Suprapubic skin (tissue), 4 donors: Measurements from ENCODE around the gene CELA2A. TPM values are rescaled to one million over a fixed set of nuclear protein-coding genes. Genes with fewer than 3 reads are reported as not detected.

Source experiments
- DNase-seq, 2 donors: peaks; one replicate each; pipeline ENCODE4 v3.0.0-alpha.2; 2019; ENCODE audit warnings: low spot score in 2 of 2
- H3K27ac ChIP-seq: fragments of 200-600 bp; sonication (generic); one replicate; pipeline ENCODE4 v1.5.1; 2019
- H3K27me3 ChIP-seq: fragments of 200-600 bp; sonication (generic); one replicate; pipeline ENCODE4 v1.5.1; 2019
- H3K36me3 ChIP-seq: fragments of 200-600 bp; sonication (generic); one replicate; pipeline ENCODE4 v1.5.1; 2019
- H3K4me1 ChIP-seq: fragments of 200-600 bp; sonication (generic); one replicate; pipeline ENCODE4 v1.5.1; 2019
- H3K4me3 ChIP-seq: fragments of 200-600 bp; sonication (generic); one replicate; pipeline ENCODE4 v1.5.1; 2019; ENCODE audit warnings: mild to moderate bottlenecking
- H3K9me3 ChIP-seq: fragments of 200-600 bp; sonication (generic); one replicate; pipeline ENCODE4 v1.5.1; 2019
- CTCF ChIP-seq, 2 donors: fragments of 200-600 bp in 1 of 2; fragments of 450-650 bp in 1 of 2; sonication (generic) in 1 of 2; IDR thresholded peaks; one replicate each; pipeline ENCODE4 v1.5.1; 2016 to 2019; ENCODE audit warnings: antibody characterized with exemption in 2 of 2, mild to moderate bottlenecking in 1 of 2, moderate library complexity in 1 of 2
- EP300 ChIP-seq: sonication (generic); formaldehyde crosslinking; IDR thresholded peaks from one replicate; pipeline ENCODE4 v1.6.1; 2017; ENCODE audit warnings: antibody characterized with exemption
- POLR2A ChIP-seq, 2 donors: fragments of 450-650 bp; IDR thresholded peaks; one replicate each; pipeline ENCODE4 v1.6.1; 2017; ENCODE audit warnings: antibody characterized with exemption in 2 of 2, mild to moderate bottlenecking in 2 of 2, moderate library complexity in 2 of 2
- POLR2AphosphoS5 ChIP-seq, 3 donors: sonication (generic); formaldehyde crosslinking; IDR thresholded peaks; one replicate each; pipeline ENCODE4 v1.6.1; 2017; ENCODE audit warnings: antibody characterized with exemption in 3 of 3
- WGBS: methylation state at CpG from one replicate; pipeline ENCODE4 v1.1.5; 2018; 5-methylcytosine and 5-hydroxymethylcytosine counted together
- total RNA-seq, 4 donors: library from RNA; depleted of rRNA; stranded (reverse); fragments of >200 nt; gene quantifications; one replicate each; pipeline ENCODE4 v1.1.0, GENCODE V29; 2016

CELA2A gene
- total RNA-seq, 4 donors from 2014 or later: not detected

- H3K4me3 ChIP-seq: no peak overlapping the region
- H3K4me1 ChIP-seq: no peaks in the 10 kb centered on the region
- DNase-seq: no peak
- 95% methylated on average over 17 of the region's 17 CpGs for WGBS
- no peaks in the 10 kb centered on the region for H3K27me3 ChIP-seq
- no peaks in the 10 kb centered on the region for H3K36me3 ChIP-seq
- no peaks in the 10 kb centered on the region for H3K9me3 ChIP-seq
- no peak overlapping the region for H3K27ac ChIP-seq
- TF ChIP-seq POLR2A (IDR thresholded peaks at IDR 0.05) (no peak), CTCF (IDR thresholded peaks at IDR 0.05) (no peak), POLR2AphosphoS5 (IDR thresholded peaks at IDR 0.05) (no peak), EP300 (no peak)
These were observed 21.1 kb upstream of the CELA2A start for GRCh38 chr1:15435239-15436077.

- no peak overlapping the region for H3K27ac ChIP-seq
- no peaks in the 10 kb centered on the region for H3K4me1 ChIP-seq
- no peaks in the 10 kb centered on the region for H3K9me3 ChIP-seq
- WGBS: 88% methylated on average over 6 of the region's 6 CpGs
- no peak for DNase-seq
- no peaks in the 10 kb centered on the region for H3K36me3 ChIP-seq
- no peak overlapping the region for H3K4me3 ChIP-seq
- no peaks in the 10 kb centered on the region for H3K27me3 ChIP-seq
- TF ChIP-seq EP300: no peak
- no peak for TF ChIP-seq CTCF (IDR thresholded peaks at IDR 0.05)
- TF ChIP-seq POLR2A (IDR thresholded peaks at IDR 0.05): no peak
- TF ChIP-seq POLR2AphosphoS5 (IDR thresholded peaks at IDR 0.05): no peak
These were observed 19.6 kb upstream of the CELA2A start for GRCh38 chr1:15436881-15437442.

GRCh38 chr1:15439325-15439724, 17.2 kb upstream of the CELA2A start:
- no peaks in the 10 kb centered on the region for H3K9me3 ChIP-seq
- H3K36me3 ChIP-seq: no peaks in the 10 kb centered on the region
- TF ChIP-seq EP300 (no peak), POLR2AphosphoS5 (IDR thresholded peaks at IDR 0.05) (no peak), CTCF (IDR thresholded peaks at IDR 0.05) (no peak), POLR2A (IDR thresholded peaks at IDR 0.05) (no peak)
- DNase-seq: no peak
- no peak overlapping the region for H3K4me3 ChIP-seq
- no peaks in the 10 kb centered on the region for H3K27me3 ChIP-seq
- 94% methylated on average over 14 of the region's 14 CpGs for WGBS
- no peaks in the 10 kb centered on the region for H3K4me1 ChIP-seq
- no peak overlapping the region for H3K27ac ChIP-seq

GRCh38 chr1:15440357-15440756, 16.2 kb upstream of the CELA2A start:
- no peaks in the 10 kb centered on the region for H3K27me3 ChIP-seq
- TF ChIP-seq POLR2A (IDR thresholded peaks at IDR 0.05) (no peak), EP300 (no peak), POLR2AphosphoS5 (IDR thresholded peaks at IDR 0.05) (no peak), CTCF (IDR thresholded peaks at IDR 0.05) (no peak)
- 96% methylated on average over 9 of the region's 13 CpGs for WGBS

GRCh38 chr1:15441247-15441646, 15.3 kb upstream of the CELA2A start:
- Histone ChIP-seq H3K4me3 (no peak overlapping the region), H3K27me3 (no peaks in the 10 kb centered on the region), H3K36me3 (no peaks in the 10 kb centered on the region), H3K9me3 (no peaks in the 10 kb centered on the region), H3K27ac (no peak overlapping the region), H3K4me1 (no peaks in the 10 kb centered on the region)
- TF ChIP-seq CTCF (IDR thresholded peaks at IDR 0.05): no peak
- no peak for TF ChIP-seq POLR2AphosphoS5 (IDR thresholded peaks at IDR 0.05)
- no peak for TF ChIP-seq POLR2A (IDR thresholded peaks at IDR 0.05)
- TF ChIP-seq EP300: no peak
- 88% methylated on average over 6 of the region's 6 CpGs for WGBS
- DNase-seq: no peak

More at GRCh38 chr1:15440357-15440756, 16.2 kb upstream of the CELA2A start:
- Histone ChIP-seq H3K27ac (no peak overlapping the region), H3K4me1 (no peaks in the 10 kb centered on the region), H3K9me3 (no peaks in the 10 kb centered on the region), H3K36me3 (no peaks in the 10 kb centered on the region), H3K4me3 (no peak overlapping the region)
- no peak for DNase-seq
